RWPE2 (cell line): ENCODE results near the gene RASSF8.

Experiments used
- ATAC-seq: fragments of 200-7000 bp; cut with Tn5 transposase; 3 replicates; pipeline ENCODE4 v1.9.1; 2021; ENCODE audit warnings: low read depth
- DNase-seq: peaks from one replicate; pipeline ENCODE4 v3.0.0-alpha.2; 2020; ENCODE audit warnings: low spot score
- H3K27ac ChIP-seq: fragments of 450-650 bp; 2 replicates; pipeline ENCODE4 v1.5.1; 2017; ENCODE audit warnings: mild to moderate bottlenecking; ENCODE audit not compliant: poor library complexity, severe bottlenecking
- H3K27me3 ChIP-seq: fragments of 250-450 bp; sonication (Bioruptor Pico); 2 replicates; pipeline ENCODE4 v1.5.1; 2021; ENCODE audit warnings: mild to moderate bottlenecking, moderate library complexity; ENCODE audit not compliant: insufficient read depth, poor library complexity, severe bottlenecking
- H3K36me3 ChIP-seq: fragments of 250-450 bp; sonication (Bioruptor Pico); 2 replicates; pipeline ENCODE4 v1.5.1; 2020; ENCODE audit warnings: low read depth, mild to moderate bottlenecking, moderate library complexity
- H3K4me1 ChIP-seq: fragments of 250-450 bp; sonication (Bioruptor Pico); 2 replicates; pipeline ENCODE4 v1.5.1; 2021; ENCODE audit warnings: mild to moderate bottlenecking, moderate library complexity; ENCODE audit not compliant: insufficient read depth, poor library complexity, severe bottlenecking
- H3K4me3 ChIP-seq: fragments of 250-450 bp; sonication (Bioruptor Pico); 2 replicates; pipeline ENCODE4 v1.5.1; 2021; ENCODE audit warnings: mild to moderate bottlenecking, moderate library complexity; ENCODE audit not compliant: severe bottlenecking
- H3K9me3 ChIP-seq: fragments of 250-450 bp; sonication (Bioruptor Pico); 2 replicates; pipeline ENCODE4 v1.5.1; 2021; ENCODE audit warnings: mild to moderate bottlenecking, moderate library complexity; ENCODE audit not compliant: severe bottlenecking
- CTCF ChIP-seq: fragments of 450-650 bp; IDR thresholded peaks from one replicate; pipeline ENCODE4 v1.5.1; 2017; ENCODE audit warnings: mild to moderate bottlenecking, moderate library complexity; ENCODE audit not compliant: poor library complexity, severe bottlenecking

RASSF8 gene

GRCh38 chr12:25992026-25992782 is 33.7 kb downstream of the RASSF8 start:
- TF ChIP-seq CTCF = no peak
- DNase-seq (no peak), ATAC-seq (no peak; the same call in 2 of the 3 replicates)
- no peak overlapping the region for H3K27ac ChIP-seq
- no peaks in the 10 kb centered on the region for H3K9me3 ChIP-seq
- no peak overlapping the region for H3K4me3 ChIP-seq
- no peaks in the 10 kb centered on the region for H3K27me3 ChIP-seq
- H3K36me3 ChIP-seq = no peaks in the 10 kb centered on the region
- peaks cover 6% of the 10 kb centered on the region for H3K4me1 ChIP-seq

DNA sequence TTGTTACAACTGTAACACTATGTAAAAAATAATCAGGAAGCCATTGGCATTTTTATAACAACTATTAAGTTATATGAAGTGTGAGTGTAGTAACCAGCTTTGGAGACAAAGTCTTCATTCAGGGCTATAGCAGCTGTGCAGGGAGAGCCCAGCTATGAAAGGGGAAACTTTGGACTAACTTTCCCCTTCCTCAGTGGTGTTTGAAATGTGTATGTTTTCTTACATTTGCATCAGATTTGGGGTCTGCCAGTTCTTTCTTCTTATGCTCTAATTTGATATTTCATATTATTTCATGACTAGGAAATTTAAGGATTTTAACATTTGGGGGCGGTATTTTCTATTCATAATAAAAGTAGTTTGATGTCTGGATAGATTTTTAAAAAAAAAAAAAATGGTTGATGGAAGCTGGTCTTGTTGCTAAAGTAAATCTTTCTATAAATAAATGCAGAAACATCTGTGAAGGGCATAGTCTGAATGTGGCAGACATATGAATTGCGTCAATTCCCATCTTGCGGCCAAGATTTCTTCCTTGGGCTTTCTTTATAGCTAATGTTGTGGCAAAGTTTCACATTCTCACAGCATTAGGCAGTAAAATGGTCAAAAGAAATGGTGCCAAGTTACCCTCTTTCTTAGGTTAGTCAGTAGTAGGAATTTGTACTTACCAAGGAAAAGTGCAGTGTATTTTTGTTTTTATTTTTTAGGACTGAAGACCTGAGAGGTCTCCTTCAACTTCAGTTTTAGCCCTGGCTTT is 35.6 kb downstream of the RASSF8 start:
- TF ChIP-seq CTCF = no peak
- DNase-seq (no peak), ATAC-seq (no peak)
- peaks cover 15% of the 10 kb centered on the region for H3K4me1 ChIP-seq
- no peaks in the 10 kb centered on the region for H3K36me3 ChIP-seq
- no peak overlapping the region for H3K4me3 ChIP-seq
- no peaks in the 10 kb centered on the region for H3K27me3 ChIP-seq
- no peak overlapping the region for H3K27ac ChIP-seq
- H3K9me3 ChIP-seq = no peaks in the 10 kb centered on the region

GRCh38 chr12:25994901-25995625 is 36.6 kb downstream of the RASSF8 start:
- no peak for DNase-seq
- H3K27me3 ChIP-seq = no peaks in the 10 kb centered on the region
- no peaks in the 10 kb centered on the region for H3K36me3 ChIP-seq
- peaks cover 15% of the 10 kb centered on the region for H3K4me1 ChIP-seq
- no peak for ATAC-seq
- H3K27ac ChIP-seq = no peak overlapping the region
- no peaks in the 10 kb centered on the region for H3K9me3 ChIP-seq
- no peak for TF ChIP-seq CTCF
- no peak overlapping the region for H3K4me3 ChIP-seq

- Histone ChIP-seq H3K27me3 (no peaks in the 10 kb centered on the region), H3K27ac (no peak overlapping the region), H3K9me3 (no peaks in the 10 kb centered on the region), H3K4me3 (no peak overlapping the region), H3K4me1 (peaks cover 15% of the 10 kb centered on the region), H3K36me3 (no peaks in the 10 kb centered on the region)
- no peak for TF ChIP-seq CTCF
- DNase-seq (no peak), ATAC-seq (no peak)
Observed at GRCh38 chr12:25995906-25996305, 37.4 kb downstream of the RASSF8 start.
